Neural crest cell (in vitro differentiated cells): ENCODE results near the gene PPP1R27. TPM values are rescaled to one million over a fixed set of nuclear protein-coding genes. Genes with fewer than 3 reads are reported as not detected.

Source experiments
- DNase-seq: peaks from one replicate; pipeline ENCODE4 v3.0.0; 2021; ENCODE audit warnings: low read depth, mixed read lengths, low spot score
- H3K27ac Mint-ChIP-seq: one replicate; pipeline ENCODE4 v1.8.0; 2021; ENCODE audit warnings: mild to moderate bottlenecking, mixed read lengths; ENCODE audit not compliant: unreplicated experiment
- H3K27me3 Mint-ChIP-seq: 2 replicates; pipeline ENCODE4 v1.8.0; 2021; ENCODE audit warnings: low read depth, mild to moderate bottlenecking, mixed read lengths
- H3K36me3 Mint-ChIP-seq: 2 replicates; pipeline ENCODE4 v1.8.0; 2021; ENCODE audit warnings: low read depth, mild to moderate bottlenecking, mixed read lengths
- H3K4me1 Mint-ChIP-seq: 2 replicates; pipeline ENCODE4 v1.8.0; 2021; ENCODE audit warnings: mixed read lengths
- H3K4me3 Mint-ChIP-seq: one replicate; pipeline ENCODE4 v1.8.0; 2021; ENCODE audit warnings: mild to moderate bottlenecking, mixed read lengths
- H3K9me3 Mint-ChIP-seq: 2 replicates; pipeline ENCODE4 v1.8.0; 2021; ENCODE audit warnings: mixed read lengths
- total RNA-seq: library from RNA; stranded (reverse); gene quantifications from 2 replicates; pipeline ENCODE4 v1.2.1, GENCODE V29; 2021
- TF ChIP-seq, protein P1 (sequence below): fragments of 200-600 bp; sonication (generic); conservative IDR thresholded peaks from 2 replicates; pipeline ENCODE4 v1.5.0; 2021; ENCODE audit warnings: antibody characterized with exemption, mild to moderate bottlenecking

Gene PPP1R27
- total RNA-seq, 1 donor from 2014 or later: not detected

- H3K27ac Mint-ChIP-seq: no peak overlapping the region
- H3K36me3 Mint-ChIP-seq: no peaks in the 10 kb centered on the region
- no peak for DNase-seq
- H3K27me3 Mint-ChIP-seq: peaks cover 32% of the 10 kb centered on the region
- TF ChIP-seq, protein P1, sequence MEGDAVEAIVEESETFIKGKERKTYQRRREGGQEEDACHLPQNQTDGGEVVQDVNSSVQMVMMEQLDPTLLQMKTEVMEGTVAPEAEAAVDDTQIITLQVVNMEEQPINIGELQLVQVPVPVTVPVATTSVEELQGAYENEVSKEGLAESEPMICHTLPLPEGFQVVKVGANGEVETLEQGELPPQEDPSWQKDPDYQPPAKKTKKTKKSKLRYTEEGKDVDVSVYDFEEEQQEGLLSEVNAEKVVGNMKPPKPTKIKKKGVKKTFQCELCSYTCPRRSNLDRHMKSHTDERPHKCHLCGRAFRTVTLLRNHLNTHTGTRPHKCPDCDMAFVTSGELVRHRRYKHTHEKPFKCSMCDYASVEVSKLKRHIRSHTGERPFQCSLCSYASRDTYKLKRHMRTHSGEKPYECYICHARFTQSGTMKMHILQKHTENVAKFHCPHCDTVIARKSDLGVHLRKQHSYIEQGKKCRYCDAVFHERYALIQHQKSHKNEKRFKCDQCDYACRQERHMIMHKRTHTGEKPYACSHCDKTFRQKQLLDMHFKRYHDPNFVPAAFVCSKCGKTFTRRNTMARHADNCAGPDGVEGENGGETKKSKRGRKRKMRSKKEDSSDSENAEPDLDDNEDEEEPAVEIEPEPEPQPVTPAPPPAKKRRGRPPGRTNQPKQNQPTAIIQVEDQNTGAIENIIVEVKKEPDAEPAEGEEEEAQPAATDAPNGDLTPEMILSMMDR: no peak
- peaks cover 9% of the 10 kb centered on the region for H3K4me1 Mint-ChIP-seq
- H3K9me3 Mint-ChIP-seq: no peaks in the 10 kb centered on the region
- no peak overlapping the region for H3K4me3 Mint-ChIP-seq
These were observed 21.5 kb downstream of the PPP1R27 start for GRCh38 chr17:81813371-81813684.

GRCh38 chr17:81812571-81813370 lies 22.1 kb downstream of the PPP1R27 start:
- Mint-ChIP-seq H3K9me3 (no peaks in the 10 kb centered on the region), H3K36me3 (no peaks in the 10 kb centered on the region), H3K27me3 (peaks cover 30% of the 10 kb centered on the region), H3K27ac (no peak overlapping the region), H3K4me3 (no peak overlapping the region), H3K4me1 (peaks cover 8% of the 10 kb centered on the region)
- DNase-seq: no peak
- TF ChIP-seq, protein P1: no peak

DNA sequence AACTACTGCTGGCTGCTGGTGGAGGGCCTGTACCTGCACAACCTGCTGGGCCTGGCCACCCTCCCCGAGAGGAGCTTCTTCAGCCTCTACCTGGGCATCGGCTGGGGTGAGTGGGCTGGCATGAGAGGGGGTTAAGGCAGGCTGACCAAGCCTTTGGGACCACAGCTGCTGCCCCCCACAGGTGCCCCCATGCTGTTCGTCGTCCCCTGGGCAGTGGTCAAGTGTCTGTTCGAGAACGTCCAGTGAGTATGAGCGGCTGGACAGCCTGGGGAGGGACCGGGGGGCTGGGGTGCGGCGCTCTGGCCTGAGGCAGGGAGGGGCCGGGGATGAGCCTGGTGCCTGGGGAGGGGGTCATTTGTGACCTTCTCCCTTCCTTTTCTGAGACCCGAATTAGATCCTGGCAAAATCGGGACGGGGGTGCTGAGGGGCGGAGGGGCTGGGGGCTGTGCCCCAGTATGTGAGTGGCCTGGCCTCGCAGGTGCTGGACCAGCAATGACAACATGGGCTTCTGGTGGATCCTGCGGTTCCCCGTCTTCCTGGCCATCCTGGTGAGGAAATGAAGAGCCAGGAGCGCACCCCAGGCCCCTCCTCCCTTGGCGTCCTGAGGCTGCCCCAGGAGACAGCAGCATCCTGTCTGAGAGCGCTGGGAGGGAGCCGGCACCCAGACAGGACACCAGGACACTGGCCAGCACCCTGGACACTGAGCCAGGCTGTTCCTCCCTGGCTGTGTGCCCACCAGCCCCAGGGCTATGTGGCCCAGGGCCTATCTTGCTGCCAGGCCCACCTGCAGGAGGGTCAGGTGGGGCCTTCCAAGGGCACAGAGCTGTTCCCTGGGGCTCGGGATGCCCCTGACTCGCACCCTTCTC lies 22.9 kb downstream of the PPP1R27 start:
- Mint-ChIP-seq H3K4me3 (no peak overlapping the region), H3K27ac (no peak overlapping the region), H3K9me3 (no peaks in the 10 kb centered on the region), H3K27me3 (peaks cover 35% of the 10 kb centered on the region), H3K36me3 (no peaks in the 10 kb centered on the region), H3K4me1 (peaks cover 4% of the 10 kb centered on the region)
- TF ChIP-seq, protein P1: no peak
- no peak for DNase-seq

DNA sequence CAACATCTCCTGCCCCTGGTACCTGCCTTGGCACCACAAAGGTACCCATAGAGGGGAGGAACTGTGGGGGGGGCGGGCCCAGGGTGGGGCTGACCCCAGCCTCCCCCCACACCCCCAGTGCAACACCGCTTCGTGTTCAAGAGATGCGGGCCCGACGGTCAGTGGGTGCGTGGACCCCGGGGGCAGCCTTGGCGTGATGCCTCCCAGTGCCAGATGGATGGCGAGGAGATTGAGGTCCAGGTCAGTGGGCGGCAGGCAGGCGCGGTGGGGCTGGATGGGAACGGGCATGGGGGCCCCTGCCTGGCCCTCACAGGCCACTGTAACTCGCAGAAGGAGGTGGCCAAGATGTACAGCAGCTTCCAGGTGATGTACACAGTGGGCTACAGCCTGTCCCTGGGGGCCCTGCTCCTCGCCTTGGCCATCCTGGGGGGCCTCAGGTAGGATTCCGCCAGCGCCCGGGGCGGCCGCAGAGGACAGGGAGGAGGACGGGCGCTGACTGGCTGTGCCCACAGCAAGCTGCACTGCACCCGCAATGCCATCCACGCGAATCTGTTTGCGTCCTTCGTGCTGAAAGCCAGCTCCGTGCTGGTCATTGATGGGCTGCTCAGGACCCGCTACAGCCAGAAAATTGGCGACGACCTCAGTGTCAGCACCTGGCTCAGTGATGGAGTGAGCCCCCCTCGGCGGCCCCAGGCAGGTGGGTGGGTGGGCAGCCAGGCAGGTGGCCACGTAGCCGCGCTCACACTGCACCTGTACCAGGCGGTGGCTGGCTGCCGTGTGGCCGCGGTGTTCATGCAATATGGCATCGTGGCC lies 23.8 kb downstream of the PPP1R27 start:
- no peak for DNase-seq
- H3K4me3 Mint-ChIP-seq: no peak overlapping the region

DNA sequence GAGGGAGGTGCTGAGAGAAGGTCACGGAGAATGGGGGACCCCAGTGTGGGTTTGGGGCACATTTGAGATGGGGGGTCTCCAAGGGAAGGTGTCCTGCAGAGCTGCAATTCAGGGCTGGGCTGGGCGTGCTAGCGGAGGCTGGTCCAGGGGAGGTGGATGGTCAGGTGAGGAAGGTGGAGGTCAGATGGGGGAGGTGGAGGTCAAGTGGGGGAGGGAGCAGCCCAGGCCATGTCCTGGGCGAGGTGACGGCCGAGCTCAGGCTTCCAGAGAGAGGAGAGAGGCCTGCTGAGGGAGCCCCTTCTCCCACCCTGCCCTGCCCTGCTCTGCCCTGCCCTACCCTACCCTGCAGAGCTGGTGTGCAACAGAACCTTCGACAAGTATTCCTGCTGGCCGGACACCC lies 24.4 kb downstream of the PPP1R27 start:
- H3K4me3 Mint-ChIP-seq: no peak overlapping the region
- TF ChIP-seq, protein P1: no peak
- no peak overlapping the region for H3K27ac Mint-ChIP-seq
- no peaks in the 10 kb centered on the region for H3K4me1 Mint-ChIP-seq
- H3K9me3 Mint-ChIP-seq: no peaks in the 10 kb centered on the region
- DNase-seq: no peak
- peaks cover 43% of the 10 kb centered on the region for H3K27me3 Mint-ChIP-seq
- H3K36me3 Mint-ChIP-seq: no peaks in the 10 kb centered on the region

More for the DNA sequence above, 23.8 kb downstream of the PPP1R27 start:
- H3K9me3 Mint-ChIP-seq: no peaks in the 10 kb centered on the region
- H3K4me1 Mint-ChIP-seq: peaks cover 2% of the 10 kb centered on the region
- no peak overlapping the region for H3K27ac Mint-ChIP-seq
- no peaks in the 10 kb centered on the region for H3K36me3 Mint-ChIP-seq
- H3K27me3 Mint-ChIP-seq: peaks cover 38% of the 10 kb centered on the region
- TF ChIP-seq, protein P1: no peak
